Esophagus (tissue), 2 donors: ENCODE data around the gene ALG12. TPM values are rescaled to one million over a fixed set of nuclear protein-coding genes. Genes with fewer than 3 reads are reported as not detected.

ENCODE experiments used
- H3K27ac ChIP-seq, 2 donors: one replicate each; pipeline ENCODE4 v1.5.1; 2013; ENCODE audit warnings: low read depth in 2 of 2, mild to moderate bottlenecking in 2 of 2, inconsistent platforms in 1 of 2, low read length in 1 of 2, moderate library complexity in 1 of 2
- H3K27me3 ChIP-seq, 2 donors: one replicate each; pipeline ENCODE4 v1.6.1; 2013; ENCODE audit warnings: low read length in 2 of 2, control low read depth in 1 of 2, mild to moderate bottlenecking in 1 of 2; ENCODE audit not compliant: insufficient read depth in 2 of 2, control insufficient read depth in 1 of 2
- H3K36me3 ChIP-seq, 2 donors: one replicate each; pipeline ENCODE4 v1.6.1; 2013; ENCODE audit warnings: low read length in 1 of 2; ENCODE audit not compliant: control insufficient read depth in 2 of 2, insufficient read depth in 2 of 2
- H3K4me1 ChIP-seq, 2 donors: one replicate each; pipeline ENCODE4 v1.6.1; 2013; ENCODE audit warnings: low read length in 1 of 2; ENCODE audit not compliant: control insufficient read depth in 2 of 2, insufficient read depth in 2 of 2
- H3K4me3 ChIP-seq, 2 donors: one replicate each; pipeline ENCODE4 v1.5.1; 2013; ENCODE audit warnings: low read length in 2 of 2, mild to moderate bottlenecking in 2 of 2, low read depth in 1 of 2, moderate library complexity in 1 of 2
- H3K9me3 ChIP-seq, 2 donors: one replicate each; pipeline ENCODE4 v1.6.1; 2013; ENCODE audit warnings: mild to moderate bottlenecking in 2 of 2, low read depth in 1 of 2, low read length in 1 of 2, moderate library complexity in 1 of 2; ENCODE audit not compliant: control insufficient read depth in 2 of 2, insufficient read depth in 1 of 2
- WGBS, 2 donors: extraction: QIAGEN DNeasy Blood & Tissue Kit; methylation state at CpG; one replicate each; pipeline ENCODE4 v1.1.7; 2013; 5-methylcytosine and 5-hydroxymethylcytosine counted together
- polyA plus RNA-seq, 2 donors: library from polyadenylated mRNA; stranded (reverse); fragments of 200-250 nt; gene quantifications; one replicate each; pipeline ENCODE4 v1.2.3, GENCODE V29; 2013
- donor health status: healthy with polysubstance abuse.
- donor health status: Bipolar disorder and iron deficiency.

Gene ALG12
- polyA plus RNA-seq, 2 donors, result 8.6 TPM

DNA sequence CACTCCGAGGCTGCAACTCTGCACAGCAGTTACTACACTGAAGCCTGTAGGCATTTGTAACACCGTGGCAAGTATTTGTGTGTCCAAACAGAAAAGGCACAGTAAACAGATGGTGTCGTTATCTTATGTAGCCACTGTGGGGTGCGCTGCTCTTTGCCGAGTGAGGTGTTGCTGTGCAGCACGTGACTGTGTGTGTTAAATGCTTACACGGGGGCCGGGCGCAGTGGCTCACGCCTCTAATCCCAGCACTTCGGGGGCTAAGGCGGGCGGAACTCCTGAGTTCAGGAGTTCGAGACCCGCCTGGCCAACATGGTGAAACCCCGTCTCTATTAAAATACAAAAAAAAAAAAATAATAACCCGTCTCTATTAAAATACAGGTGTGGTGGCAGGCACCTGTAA, 53.1 kb downstream of the ALG12 start:
- Histone ChIP-seq H3K4me3 (no peak overlapping the region), H3K9me3 (peaks cover 0 to 3% of the 10 kb centered on the region in 2 donors), H3K27ac (no peak overlapping the region), H3K27me3 (no peaks in the 10 kb centered on the region), H3K4me1 (peaks cover 0 to 2% of the 10 kb centered on the region in 2 donors), H3K36me3 (peaks cover 0 to 2% of the 10 kb centered on the region in 2 donors)
- WGBS, 2 donors, result 92% methylated on average over 17 of the region's 17 CpGs

DNA sequence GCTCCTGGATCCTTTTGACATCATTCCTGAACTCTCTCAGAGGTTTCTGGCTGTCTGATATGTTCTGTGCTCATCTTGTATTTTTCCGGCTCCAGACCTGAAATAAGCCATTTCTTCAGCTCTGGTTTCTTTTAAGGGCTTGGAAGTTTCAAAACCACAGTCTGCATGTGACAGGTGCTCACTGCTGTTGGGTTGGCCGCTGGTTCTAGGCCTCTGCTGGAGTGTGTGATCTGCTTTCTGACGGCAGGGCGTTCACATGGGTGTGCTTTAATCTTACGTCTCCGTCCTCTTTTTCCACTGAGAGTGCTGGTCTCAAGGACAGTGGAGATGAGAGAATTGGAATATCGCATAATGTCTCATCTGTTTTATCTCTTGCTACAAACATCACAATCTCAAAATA, 54.3 kb downstream of the ALG12 start:
- Histone ChIP-seq H3K4me3 (no peak overlapping the region), H3K27ac (no peak overlapping the region), H3K9me3 (no peaks in the 10 kb centered on the region), H3K36me3 (peaks cover 0 to 2% of the 10 kb centered on the region in 2 donors), H3K4me1 (peaks cover 0 to 4% of the 10 kb centered on the region in 2 donors), H3K27me3 (no peaks in the 10 kb centered on the region)
- WGBS, 2 donors, result 75 to 80% methylated on average over 7 of the region's 7 CpGs

DNA sequence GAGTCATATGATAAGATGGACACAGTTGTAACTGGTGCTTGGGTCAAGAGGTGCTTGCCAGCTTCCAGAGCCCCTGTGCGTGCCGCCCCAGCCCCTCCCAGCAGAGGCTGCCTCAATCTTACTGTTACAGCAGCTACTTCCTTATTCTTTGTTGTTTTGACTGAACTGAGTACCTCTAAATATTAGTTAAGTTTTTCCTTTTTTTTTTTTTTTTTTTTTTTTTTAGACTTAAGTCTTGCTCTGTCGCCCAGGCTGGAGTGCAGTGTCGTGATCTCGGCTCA, 55.8 kb downstream of the ALG12 start:
- Histone ChIP-seq H3K27me3 (no peaks in the 10 kb centered on the region), H3K9me3 (no peaks in the 10 kb centered on the region), H3K36me3 (peaks cover 0 to 2% of the 10 kb centered on the region in 2 donors), H3K4me3 (no peak overlapping the region), H3K27ac (no peak overlapping the region), H3K4me1 (peaks cover 0 to 7% of the 10 kb centered on the region in 2 donors)
- WGBS, 2 donors, result 95 to 97% methylated on average over 5 of the region's 5 CpGs

DNA sequence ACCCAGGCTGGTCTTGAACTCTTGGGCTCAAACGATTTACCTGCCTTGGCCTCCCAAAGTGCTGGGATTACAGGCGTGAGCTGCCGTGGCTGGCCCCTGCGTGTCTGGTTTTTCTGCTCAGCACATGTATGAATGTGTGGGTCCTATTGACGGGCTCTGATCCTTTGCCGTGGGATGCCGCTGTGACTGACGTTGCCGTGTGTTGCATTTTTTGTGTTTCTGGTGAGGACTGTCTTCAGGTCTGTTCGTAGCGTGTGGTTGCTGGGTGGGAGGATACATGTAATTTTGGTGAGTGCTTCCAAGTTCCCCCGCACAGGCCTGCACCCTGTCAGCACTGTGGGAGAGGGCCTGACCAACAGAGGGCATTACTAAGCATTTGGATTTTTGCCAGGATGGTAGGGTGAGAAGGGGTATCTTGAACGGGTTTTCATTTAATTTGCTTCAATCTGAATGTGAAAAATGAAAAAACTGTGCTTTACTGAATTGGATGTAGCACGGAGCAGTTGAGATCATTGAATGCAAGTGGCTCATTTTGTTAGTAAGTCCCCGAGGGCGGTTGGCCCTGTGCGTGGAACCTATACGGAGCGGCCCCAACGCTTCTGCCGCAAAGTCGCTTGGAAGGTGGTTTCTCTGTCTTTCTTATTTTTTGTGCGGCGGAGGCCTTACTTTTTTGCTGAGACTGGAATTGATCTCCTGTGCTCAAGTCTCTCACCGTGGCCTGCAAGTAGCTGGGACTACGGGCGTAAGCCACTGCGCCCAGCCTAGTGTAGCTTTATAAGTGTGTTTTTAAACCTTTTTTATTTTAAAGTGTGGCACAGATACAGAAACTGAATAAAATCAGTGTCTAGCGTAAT, 56.4 kb downstream of the ALG12 start:
- Histone ChIP-seq H3K4me1 (peaks cover 3 to 7% of the 10 kb centered on the region in 2 donors), H3K27me3 (no peaks in the 10 kb centered on the region), H3K27ac (no peak overlapping the region), H3K9me3 (no peaks in the 10 kb centered on the region), H3K36me3 (peaks cover 0 to 5% of the 10 kb centered on the region in 2 donors), H3K4me3 (no peak overlapping the region)
- WGBS, 2 donors, result 94% methylated on average over 29 of the region's 29 CpGs

DNA sequence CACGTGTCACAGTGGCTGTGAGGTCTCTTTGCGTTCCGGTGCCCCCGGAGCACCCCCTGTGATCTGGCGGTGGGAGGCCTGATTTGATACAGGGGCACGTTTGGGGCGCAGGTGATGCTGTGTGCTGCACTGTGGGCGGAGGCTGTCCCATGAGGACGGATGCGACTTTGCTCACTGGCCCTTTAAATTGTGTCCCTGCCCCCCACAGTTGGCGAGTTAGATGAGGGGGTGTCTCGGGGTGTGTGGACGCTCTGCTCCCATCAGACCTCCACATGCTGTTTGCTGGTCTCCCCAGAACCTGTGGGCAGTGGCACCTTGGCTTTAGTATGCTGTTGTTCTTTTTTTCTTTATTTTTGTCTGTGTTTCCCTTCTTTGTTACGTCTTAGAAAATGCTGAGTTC, 59.4 kb downstream of the ALG12 start:
- no peak overlapping the region for H3K27ac ChIP-seq
- H3K4me1 ChIP-seq, result peaks cover 5 to 11% of the 10 kb centered on the region in 2 donors
- no peaks in the 10 kb centered on the region for H3K9me3 ChIP-seq
- H3K36me3 ChIP-seq, result peaks cover 0 to 3% of the 10 kb centered on the region in 2 donors
- no peaks in the 10 kb centered on the region for H3K27me3 ChIP-seq
- H3K4me3 ChIP-seq, result no peak overlapping the region
- 90 to 92% methylated on average over 13 of the region's 14 CpGs for WGBS, 2 donors

DNA sequence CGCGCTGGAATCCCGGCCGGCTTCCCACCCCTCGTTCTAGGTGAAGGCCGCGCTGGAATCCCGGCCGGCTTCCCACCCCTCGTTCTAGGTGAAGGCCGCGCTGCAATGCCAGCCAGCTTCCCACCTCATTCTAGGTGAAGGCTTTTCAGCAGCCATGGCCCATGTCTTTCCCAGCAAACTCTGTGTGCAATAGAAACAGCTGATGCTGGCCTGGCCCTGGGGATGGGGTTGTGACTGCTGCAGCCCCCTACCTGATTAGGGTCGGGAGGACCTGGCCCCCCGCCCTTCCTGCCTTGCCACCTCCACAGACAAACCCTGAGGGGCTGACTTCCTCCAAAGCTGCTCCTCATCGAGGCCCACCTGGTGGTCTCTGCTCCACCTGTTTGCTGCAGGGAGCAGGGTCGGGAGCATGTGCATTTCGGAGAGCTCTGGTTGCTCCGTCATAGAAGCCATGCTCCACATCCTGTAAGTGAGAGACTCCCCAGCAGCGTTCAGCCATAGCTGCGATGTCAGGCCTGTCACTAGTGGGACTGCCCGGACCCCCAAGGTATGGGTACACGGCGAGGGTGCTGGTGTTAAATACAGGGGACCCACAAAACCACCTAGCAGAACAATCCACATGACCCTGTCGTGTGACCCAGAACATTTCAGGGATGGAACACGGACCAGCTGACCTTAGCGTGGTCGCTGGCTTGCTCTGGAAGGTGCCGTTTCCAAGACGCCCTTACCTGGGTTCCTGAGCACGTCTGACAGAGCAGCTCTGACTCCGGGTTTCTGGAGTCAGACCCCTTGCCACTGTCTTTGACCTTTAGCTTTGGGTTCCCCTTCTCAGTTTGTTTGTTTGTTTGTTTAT, 61.2 kb downstream of the ALG12 start:
- no peak overlapping the region for H3K27ac ChIP-seq
- H3K4me1 ChIP-seq, result peaks cover 5 to 11% of the 10 kb centered on the region in 2 donors
- 88% methylated on average over 26 to 31 of the region's 31 CpGs for WGBS, 2 donors

DNA sequence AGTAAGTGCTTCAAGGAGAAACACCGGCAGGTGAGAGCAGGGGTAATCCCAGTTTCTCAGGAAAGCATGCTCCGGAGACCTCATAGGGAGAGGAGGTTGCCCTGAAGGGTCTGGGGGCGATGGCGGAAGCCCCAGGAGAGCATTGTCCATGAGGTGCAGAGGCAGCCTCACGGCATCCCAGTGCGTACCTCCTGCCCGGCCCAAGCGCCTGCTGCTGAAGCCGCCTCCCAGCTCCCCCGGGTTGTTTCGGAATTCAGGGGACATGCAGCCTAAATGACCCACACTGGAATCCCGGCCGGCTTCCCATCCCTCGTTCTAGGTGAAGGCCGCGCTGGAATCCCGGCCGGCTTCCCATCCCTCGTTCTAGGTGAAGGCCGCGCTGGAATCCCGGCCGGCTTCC, 61.9 kb downstream of the ALG12 start:
- Histone ChIP-seq H3K27ac (no peak overlapping the region), H3K27me3 (no peaks in the 10 kb centered on the region), H3K4me1 (peaks cover 5 to 11% of the 10 kb centered on the region in 2 donors), H3K9me3 (no peaks in the 10 kb centered on the region), H3K36me3 (peaks cover 0 to 3% of the 10 kb centered on the region in 2 donors), H3K4me3 (no peak overlapping the region)
- 87 to 88% methylated on average over 16 to 19 of the region's 23 CpGs for WGBS, 2 donors

More for the DNA sequence above, 61.2 kb downstream of the ALG12 start:
- Histone ChIP-seq H3K4me3 (no peak overlapping the region), H3K9me3 (no peaks in the 10 kb centered on the region), H3K36me3 (peaks cover 0 to 3% of the 10 kb centered on the region in 2 donors), H3K27me3 (no peaks in the 10 kb centered on the region)

DNA sequence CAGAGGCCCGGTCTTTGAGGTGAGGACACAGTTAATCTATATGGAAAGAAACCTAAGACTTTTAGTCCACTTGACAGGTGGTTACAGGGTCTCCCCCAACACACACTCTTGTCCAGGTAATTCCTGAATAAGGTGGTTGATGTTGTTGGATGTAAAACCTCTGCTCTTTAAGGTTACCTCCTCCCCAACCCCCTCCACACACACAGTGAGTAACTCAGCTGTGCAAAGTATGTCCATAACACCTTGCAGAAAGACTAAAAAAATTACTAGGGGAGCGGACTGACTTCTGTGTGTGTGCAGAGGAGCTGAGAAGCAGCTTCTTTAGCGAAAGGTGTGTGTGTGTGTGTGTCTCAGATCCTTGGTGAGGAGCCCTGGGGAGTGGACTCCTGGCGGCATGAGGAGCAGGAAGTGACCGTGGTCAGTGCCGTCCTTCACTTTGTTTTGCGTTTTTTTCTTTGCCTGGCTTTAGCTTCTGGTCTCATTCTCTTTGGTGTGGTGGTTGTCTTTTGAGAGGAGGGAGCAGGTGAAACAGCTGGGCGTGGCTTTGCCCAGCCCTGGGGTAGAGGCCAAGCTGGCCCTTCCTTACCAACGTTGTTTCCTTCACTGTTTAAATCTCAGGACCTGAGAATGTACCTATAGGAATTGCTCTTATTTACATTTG, 62.9 kb downstream of the ALG12 start:
- Histone ChIP-seq H3K4me3 (peak overlapping the region in 1 of 2 donors; percentile 78), H3K27me3 (no peaks in the 10 kb centered on the region), H3K36me3 (peaks cover 0 to 3% of the 10 kb centered on the region in 2 donors), H3K4me1 (peaks cover 5 to 9% of the 10 kb centered on the region in 2 donors), H3K9me3 (no peaks in the 10 kb centered on the region), H3K27ac (peak overlapping the region; percentile 9 to 61)
- 30 to 35% methylated on average over 9 of the region's 9 CpGs for WGBS, 2 donors
